GM12878 (cell line): ENCODE results near the gene SPATS2L. TPM values are rescaled to one million over a fixed set of nuclear protein-coding genes. Genes with fewer than 3 reads are reported as not detected.

Source experiments
- ATAC-seq: fragments of 200-7000 bp; cut with Tn5 transposase; 3 replicates; pipeline ENCODE4 v1.9.1; 2020; ENCODE audit warnings: mild to moderate bottlenecking, moderate library complexity
- BruUV-seq: library from RNA; stranded (reverse); fragments of 400-500 nt; replicated peaks from 2 replicates; lab custom pipeline; 2021; lab: Mats Ljungman, UMichigan
- CTCF ChIA-PET: fragments of 300-600 bp; sonication (Branson Sonifier 250); formaldehyde crosslinking; extraction: SDS; loops from one replicate; lab custom pipeline; 2021; ENCODE audit warnings: inconsistent platforms; lab: Yijun Ruan, JAX
- POLR2A ChIA-PET: fragments of 350-600 bp; formaldehyde crosslinking; extraction: SDS; loops from one replicate; lab custom pipeline; 2021; ENCODE audit warnings: inconsistent platforms; lab: Charles Lee
- RAD21 ChIA-PET: fragments of 300-600 bp; sonication (Branson Sonifier 250); formaldehyde crosslinking; loops from one replicate; lab custom pipeline; 2023; ENCODE audit warnings: antibody characterized with exemption; ENCODE audit not compliant: unreplicated experiment; lab: Charles Lee
- SMC1A ChIA-PET: fragments of 300-600 bp; sonication (Branson Sonifier 250); formaldehyde crosslinking; loops from one replicate; lab custom pipeline; 2023; ENCODE audit not compliant: unreplicated experiment, uncharacterized antibody; lab: Charles Lee
- DNase-seq: peaks from one replicate; pipeline ENCODE4 v3.0.0-alpha.2; 2011; ENCODE audit warnings: low read depth, low spot score
- FAIRE-seq: peaks from 3 replicates; lab custom pipeline; 2011; peaks lifted over from hg19 to GRCh38; lab: Jason Lieb, UNC
- H2AFZ ChIP-seq: 2 replicates; pipeline ENCODE4 v1.6.0; 2011; ENCODE audit warnings: low read depth, low read length, control low read depth; ENCODE audit not compliant: control insufficient read depth
- H3K27ac ChIP-seq: 2 replicates; pipeline ENCODE4 v1.5.1; 2011; ENCODE audit warnings: control low read depth; ENCODE audit not compliant: control insufficient read depth, insufficient read depth
- H3K27me3 ChIP-seq, 2 experiments: replicated peaks in 1 of 2; 2 replicates each; pipeline versions ENCODE4 v1.6.0 to v1.6.1; 2011; ENCODE audit warnings: low read length in 1 of 2; ENCODE audit not compliant: control insufficient read depth in 2 of 2, insufficient read depth in 2 of 2
- H3K36me3 ChIP-seq, 2 experiments: 2 replicates each; pipeline ENCODE4 v1.5.1; 2011; ENCODE audit warnings: low read length in 1 of 2; ENCODE audit not compliant: control insufficient read depth in 2 of 2, insufficient read depth in 2 of 2
- H3K4me1 ChIP-seq: 2 replicates; pipeline ENCODE4 v1.6.1; 2011; ENCODE audit warnings: mild to moderate bottlenecking, low read length, moderate library complexity, mixed read lengths; ENCODE audit not compliant: control insufficient read depth, insufficient read depth
- H3K4me2 ChIP-seq: 2 replicates; pipeline ENCODE4 v1.6.0; 2011; ENCODE audit warnings: control low read depth; ENCODE audit not compliant: control insufficient read depth, insufficient read depth
- H3K4me3 ChIP-seq: fragments of 200-600 bp; sonication (generic); 2 replicates; pipeline ENCODE4 v1.5.1; 2016
- H3K79me2 ChIP-seq: 2 replicates; pipeline ENCODE4 v1.6.0; 2011; ENCODE audit warnings: low read length; ENCODE audit not compliant: control insufficient read depth, insufficient read depth
- H3K9ac ChIP-seq: 2 replicates; pipeline ENCODE4 v1.8.0; 2011; ENCODE audit warnings: low read length, control low read depth, mixed read lengths; ENCODE audit not compliant: control insufficient read depth, insufficient read depth
- H3K9me3 ChIP-seq: replicated peaks from 3 replicates; pipeline ENCODE4 v1.5.1; 2011; ENCODE audit warnings: mild to moderate bottlenecking, low read length; ENCODE audit not compliant: control insufficient read depth, insufficient read depth
- H4K20me1 ChIP-seq: 2 replicates; pipeline ENCODE4 v1.6.0; 2011; ENCODE audit not compliant: control insufficient read depth, insufficient read depth
- CBX5 ChIP-seq: sonication (generic); IDR thresholded peaks from 2 replicates; pipeline ENCODE4 v1.6.1; 2016; ENCODE audit warnings: low read depth, moderate library complexity, mild to moderate bottlenecking, inconsistent platforms
- FOXM1 ChIP-seq: IDR thresholded peaks from 2 replicates; pipeline ENCODE4 v1.6.1; 2012; ENCODE audit warnings: low read depth, mild to moderate bottlenecking, inconsistent platforms, low read length, moderate library complexity
- IRF4 ChIP-seq: IDR thresholded peaks from 2 replicates; pipeline ENCODE4 v1.6.1; 2011; ENCODE audit warnings: low read depth, low read length
- MAX ChIP-seq: IDR thresholded peaks from 2 replicates; pipeline ENCODE4 v1.6.1; 2012; ENCODE audit warnings: low read depth, low read length, improper control_type of control experiment
- RELA ChIP-seq: fragments of 450-650 bp; IDR thresholded peaks from 2 replicates; pipeline ENCODE4 v1.8.0; 2014; ENCODE audit warnings: borderline replicate concordance; ENCODE audit not compliant: partially characterized antibody
- STAT1 ChIP-seq: fragments of 450-650 bp; conservative IDR thresholded peaks from 2 replicates; pipeline ENCODE4 v1.6.1; 2014; ENCODE audit warnings: antibody characterized with exemption, mild to moderate bottlenecking
- TAF1 ChIP-seq: IDR thresholded peaks from 2 replicates; pipeline ENCODE4 v1.6.1; 2011; ENCODE audit warnings: mild to moderate bottlenecking, low read depth, low read length, borderline replicate concordance
- USF1 ChIP-seq: IDR thresholded peaks from 2 replicates; pipeline ENCODE4 v1.6.1; 2011; ENCODE audit warnings: borderline replicate concordance, low read depth, mild to moderate bottlenecking, moderate library complexity, mixed read lengths, low read length; ENCODE audit not compliant: insufficient read depth; ENCODE audit errors: extremely low read length
- YY1 ChIP-seq: IDR thresholded peaks from 2 replicates; pipeline ENCODE4 v1.6.1; 2011; ENCODE audit warnings: low read depth, mild to moderate bottlenecking, low read length
- ZNF274 ChIP-seq: IDR thresholded peaks from one replicate; pipeline ENCODE4 v1.8.0; 2011; ENCODE audit not compliant: insufficient read length, insufficient read depth
- WGBS: methylation state at CpG from one replicate; pipeline ENCODE4 v1.1.6; 2016; ENCODE audit warnings: low lambda C conversion rate; ENCODE audit not compliant: insufficient replicate concordance, insufficient coverage; ENCODE audit errors: missing lambda C conversion rate; 5-methylcytosine and 5-hydroxymethylcytosine counted together
- in situ Hi-C: fragments of 300-500 bp; cut with MboI; formaldehyde crosslinking; loops from 9 replicates; pipeline ENCODE4 v1.14.3; 2018; ENCODE audit warnings: mixed read lengths
- intact Hi-C: fragments of 100-400 bp; cut with micrococcal nuclease; formaldehyde crosslinking; loops from one replicate; pipeline ENCODE4 v1.14.2; 2022; ENCODE audit not compliant: unreplicated experiment
- polyA plus RNA-seq, 11 experiments: library from polyadenylated mRNA; depleted of rRNA in 4 of 11; unstranded in 6 of 11; stranded (reverse) in 5 of 11; fragments of >200 nt; fragmentation: Nextera tagmentation in 4 of 11; fragmentation: Illumina TruSeq in 1 of 11; extraction: Ambion mirVana in 4 of 11; extraction: Trizol in 1 of 11; gene quantifications; 1 replicate in 1 of 11; 2 replicates in 10 of 11; pipeline versions ENCODE4 v1.2.1 to v1.2.3, GENCODE V29; 2011 to 2016; ENCODE audit warnings: inconsistent platforms in 2 of 11, missing spikeins in 2 of 11, low read depth in 1 of 11
- total RNA-seq, 4 experiments: library from RNA; depleted of rRNA in 3 of 4; stranded (reverse); fragments of >200 nt in 3 of 4; fragmentation: Illumina TruSeq in 1 of 4; extraction: Trizol in 1 of 4; gene quantifications; 2 replicates each; pipeline versions ENCODE4 v1.2.1 to v1.2.3, GENCODE V29; 2013 to 2021

The SPATS2L gene
- total and polyA plus RNA-seq, 10 of the 15 experiments (the other 5 are each of a cell fraction or from before 2014, with no cell fraction given): 5.2 to 30.0 (median 20.1) TPM

- Histone ChIP-seq H3K9ac (no peak overlapping the region), H3K27ac (no peak overlapping the region), H2AFZ (no peak overlapping the region), H3K4me1 (no peaks in the 10 kb centered on the region), H3K9me3 (no peaks in the 10 kb centered on the region), H3K36me3 (no peaks in the 10 kb centered on the region; a peak in 1 of 4 replicates), H4K20me1 (no peaks in the 10 kb centered on the region), H3K79me2 (no peaks in the 10 kb centered on the region), H3K4me2 (no peak overlapping the region), H3K4me3 (no peak overlapping the region), H3K27me3 (no peaks in the 10 kb centered on the region)
- FAIRE-seq (no peak), DNase-seq (no peak), ATAC-seq (no peak)
- RAD21 ChIA-PET: no interaction called here
- TF ChIP-seq ZNF274 (no peak), CBX5 (no peak), FOXM1 (no peak), RELA (no peak), IRF4 (no peak), YY1 (no peak), STAT1 (no peak), USF1 (no peak), MAX (no peak), TAF1 (no peak)
- BruUV-seq: no TSS peak
- POLR2A ChIA-PET: no interaction called here
- in situ Hi-C loops: no loop called here
- intact Hi-C loops: no loop called here
- SMC1A ChIA-PET: interaction anchor here (0.5 to 1.3 kb wide), 3 partner anchors 12 to 1422 kb away, joined by 3 read pairs; no protein-coding TSS in a partner anchor
- CTCF ChIA-PET: no interaction called here
- WGBS: 83% methylated on average over 8 of the region's 8 CpGs
Measured at GRCh38 chr2:200416878-200417277, 110.4 kb downstream of the SPATS2L start.
